HL-60/S4 treated with phorbol 12-myristate 13-acetate at 8.2 ng/mL for 4 days and 3 days (cell line): ENCODE results near the gene KIAA1191.
"Not testable (repeated sequence)": the region's sequence is repeated elsewhere in the genome, so short reads cannot be mapped to it uniquely, and the experiment has no call there.

ENCODE experiments used
- in situ Hi-C: fragments of 300-500 bp; cut with MboI; formaldehyde crosslinking; loops from 2 replicates; pipeline ENCODE4 v1.15.0; 2022; ENCODE audit warnings: low sequenced_read_pairs

KIAA1191 gene, protein sequence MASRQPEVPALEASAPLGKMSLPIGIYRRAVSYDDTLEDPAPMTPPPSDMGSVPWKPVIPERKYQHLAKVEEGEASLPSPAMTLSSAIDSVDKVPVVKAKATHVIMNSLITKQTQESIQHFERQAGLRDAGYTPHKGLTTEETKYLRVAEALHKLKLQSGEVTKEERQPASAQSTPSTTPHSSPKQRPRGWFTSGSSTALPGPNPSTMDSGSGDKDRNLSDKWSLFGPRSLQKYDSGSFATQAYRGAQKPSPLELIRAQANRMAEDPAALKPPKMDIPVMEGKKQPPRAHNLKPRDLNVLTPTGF

GRCh38 chr5:176361437-176362232, at the start of gene KIAA1191:
KIAA1191 (minus strand) TSS chr5:176361764; CDS start chr5:176359508, 2,256 bp downstream.
- in situ Hi-C loops: no loop called here

GRCh38 chr5:176410486-176411180, 49.1 kb upstream of the KIAA1191 start:
- in situ Hi-C loops: no loop called here

DNA sequence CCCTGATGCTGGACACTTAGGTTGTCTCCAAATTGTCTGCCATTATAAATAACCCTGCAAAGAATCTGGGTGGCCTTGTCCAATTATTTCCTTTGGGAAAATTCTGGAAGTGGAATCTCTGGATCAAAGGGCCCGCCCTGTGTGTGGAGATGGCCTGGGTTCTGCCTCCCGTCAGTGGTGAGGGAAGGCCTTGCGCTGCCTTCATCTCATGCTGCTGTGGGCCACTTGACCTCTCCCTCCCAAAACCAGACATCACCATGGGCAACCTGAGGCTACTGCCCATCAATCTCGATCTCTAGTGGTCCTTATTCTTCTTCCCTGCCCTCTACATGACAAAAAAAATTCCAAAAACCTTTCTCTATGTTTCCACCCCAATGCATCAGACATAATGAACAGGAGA, 48.2 kb upstream of the KIAA1191 start:
- in situ Hi-C loops: no loop called here

- in situ Hi-C loops: no loop called here
Observed at GRCh38 chr5:176408590-176408989, 47.0 kb upstream of the KIAA1191 start.

GRCh38 chr5:176408252-176408573, 46.6 kb upstream of the KIAA1191 start:
- in situ Hi-C loops: not testable (repeated sequence)

DNA sequence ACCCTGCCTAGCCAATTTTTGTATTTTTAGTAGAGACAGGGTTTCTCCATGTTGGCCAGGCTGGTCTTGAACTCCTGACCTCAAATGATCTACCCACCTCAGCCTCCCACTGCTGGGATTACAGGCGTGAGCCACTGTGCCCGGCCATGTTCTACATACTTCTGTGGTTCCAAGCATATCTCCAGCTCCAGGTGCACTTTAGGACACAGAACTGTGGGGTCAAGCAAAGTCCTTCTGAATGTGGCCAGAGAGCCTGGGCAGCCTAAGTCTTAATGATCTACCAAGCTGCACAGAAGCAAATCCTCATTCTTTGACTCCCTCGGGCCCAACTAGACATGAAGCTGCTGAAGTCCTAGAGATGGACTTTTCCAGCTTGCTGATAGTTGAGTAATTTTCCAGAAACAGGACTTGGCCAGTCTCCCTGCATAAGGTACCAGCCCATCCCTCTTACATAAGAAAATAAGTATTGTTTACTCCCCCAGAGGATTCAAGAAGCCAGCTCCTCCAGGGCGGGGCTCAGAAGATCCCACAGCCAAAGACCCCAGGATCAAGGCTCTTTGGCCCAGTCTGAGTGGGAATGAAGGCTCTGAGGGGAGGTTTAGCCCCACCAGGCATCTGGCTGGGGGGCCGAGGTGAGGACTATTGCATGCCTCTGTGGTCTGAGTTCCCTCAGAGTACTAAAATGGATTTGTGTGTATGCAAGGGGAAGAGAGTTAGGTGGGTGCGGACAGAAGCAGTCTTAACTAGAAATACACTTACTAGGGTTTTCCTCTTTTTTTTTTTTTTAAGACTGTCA, 46.1 kb upstream of the KIAA1191 start:
- in situ Hi-C loops: no loop called here

DNA sequence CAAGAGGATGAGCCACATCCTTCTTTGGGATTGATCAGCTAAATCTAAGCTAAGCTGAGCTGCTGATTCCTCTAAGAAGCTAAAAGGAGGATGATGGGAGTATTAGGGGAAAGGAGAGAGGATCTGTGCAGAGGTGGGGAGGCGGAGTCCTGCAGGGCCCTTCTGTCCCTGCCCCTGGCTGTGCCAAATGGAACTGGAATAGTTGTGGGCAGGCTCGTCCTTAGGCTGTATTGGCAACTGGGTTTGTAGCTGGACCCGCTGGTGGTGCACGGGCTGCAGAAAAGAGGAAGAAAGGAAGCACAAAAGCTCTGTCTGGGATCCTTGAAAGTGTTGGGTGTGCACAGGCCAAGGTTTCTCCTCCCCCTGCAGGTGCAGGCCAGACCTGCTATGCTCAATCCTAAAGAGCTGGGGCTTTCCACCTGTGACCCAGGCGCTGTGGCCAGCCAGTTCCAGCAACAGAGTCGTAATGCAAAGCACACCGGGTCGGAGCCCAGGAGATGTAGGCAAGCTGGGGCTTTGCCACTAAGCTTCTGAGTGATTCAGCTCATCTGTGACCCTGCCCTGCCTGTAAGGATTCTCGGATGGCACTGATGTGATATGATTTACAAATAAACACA, 45.0 kb upstream of the KIAA1191 start:
- in situ Hi-C loops: no loop called here

GRCh38 chr5:176405656-176406435, 44.3 kb upstream of the KIAA1191 start:
- in situ Hi-C loops: no loop called here

- in situ Hi-C loops: no loop called here
Observed at GRCh38 chr5:176401281-176402205, 40.0 kb upstream of the KIAA1191 start.

DNA sequence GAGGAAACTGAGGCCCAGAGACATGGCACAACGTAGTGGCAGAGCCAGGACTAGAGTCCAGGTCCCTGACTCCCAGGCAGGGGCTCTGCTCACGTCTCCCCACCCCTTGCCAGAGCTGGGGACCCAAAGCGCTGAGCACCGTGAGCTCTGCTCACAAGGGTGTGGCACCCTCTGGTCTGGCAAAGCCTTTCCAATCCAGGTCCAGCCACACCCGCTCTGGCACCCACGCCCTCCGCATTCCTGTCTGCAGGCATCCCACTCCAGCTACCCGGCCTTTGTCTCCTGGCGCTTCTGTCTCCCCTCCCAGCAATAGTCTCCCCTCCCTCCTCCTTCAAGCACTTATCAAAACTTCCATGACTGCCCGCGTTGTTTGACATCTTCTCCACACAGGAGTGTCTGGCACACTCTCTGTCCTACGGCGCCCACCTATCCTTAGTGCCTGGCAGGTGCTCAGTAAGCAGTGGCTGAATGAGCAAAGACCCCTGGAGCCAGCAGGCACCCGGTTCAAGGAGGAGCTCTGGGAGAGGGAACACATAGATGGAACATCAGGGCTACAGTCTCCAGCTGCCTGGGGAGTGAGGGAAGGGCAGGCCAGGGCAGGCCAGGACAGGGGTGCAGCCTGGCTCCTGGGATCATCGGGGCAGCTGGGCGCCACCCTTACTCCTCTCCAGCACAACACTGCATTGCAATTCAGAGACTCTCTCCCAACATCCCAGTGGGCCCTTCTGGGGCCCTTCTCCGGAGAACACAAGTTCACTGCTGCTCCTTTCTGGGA, 39.0 kb upstream of the KIAA1191 start:
- in situ Hi-C loops: no loop called here

DNA sequence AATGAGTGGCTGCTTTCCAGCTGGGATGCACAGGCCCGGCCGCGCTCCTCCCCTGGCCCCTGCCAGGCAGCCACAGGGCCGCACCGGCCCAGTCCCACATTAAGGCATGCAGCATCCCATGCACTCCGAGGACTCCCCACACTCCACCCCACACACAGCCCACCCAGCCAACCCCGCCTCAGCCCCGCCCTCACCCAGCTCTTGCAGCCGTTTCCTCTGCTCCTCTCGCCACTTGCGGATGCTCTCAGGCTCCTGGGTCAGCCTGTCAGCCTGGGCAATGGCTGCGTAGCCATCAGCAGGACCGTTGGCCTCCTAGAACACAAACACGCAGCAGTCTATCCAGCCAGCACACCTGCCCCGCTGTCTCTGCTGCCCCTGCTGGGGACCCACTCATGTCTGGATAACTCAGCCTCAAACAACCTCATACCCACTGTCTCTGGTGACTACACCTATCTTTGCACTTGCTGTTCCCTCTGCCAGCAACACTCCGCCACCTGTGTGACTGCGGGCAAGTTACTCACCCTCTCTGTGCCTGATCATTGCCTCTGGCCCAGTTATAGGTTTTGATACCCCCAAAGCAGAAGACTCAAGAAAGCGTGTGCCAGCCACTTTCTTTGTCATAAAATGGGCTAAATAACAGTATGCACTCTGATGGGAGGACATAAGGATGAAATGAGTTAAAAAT, 36.3 kb upstream of the KIAA1191 start:
- in situ Hi-C loops: no loop called here

DNA sequence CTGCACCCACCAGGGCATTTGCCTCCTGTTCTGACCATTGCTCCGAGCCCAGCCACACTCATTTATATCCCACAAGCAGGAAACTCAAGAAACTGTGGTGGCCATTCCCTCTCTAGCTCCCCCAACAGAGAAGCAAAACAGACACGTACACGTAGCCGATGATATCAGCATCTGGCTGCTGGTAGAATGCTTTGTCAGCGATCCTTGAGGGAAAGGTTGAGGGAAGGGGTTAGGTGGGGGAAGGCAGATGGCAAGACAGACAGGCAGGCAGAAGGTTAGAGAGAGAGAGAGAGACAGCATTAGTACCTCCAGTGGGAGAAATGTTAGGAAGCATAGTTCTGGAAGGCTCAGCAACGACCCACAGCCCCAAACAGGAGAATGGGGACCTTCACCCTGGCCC, 34.8 kb upstream of the KIAA1191 start:
- in situ Hi-C loops: no loop called here

- in situ Hi-C loops: no loop called here
Observed at GRCh38 chr5:176394881-176395675, 33.5 kb upstream of the KIAA1191 start.

- in situ Hi-C loops: no loop called here
Observed at GRCh38 chr5:176394096-176394495, 32.5 kb upstream of the KIAA1191 start.

DNA sequence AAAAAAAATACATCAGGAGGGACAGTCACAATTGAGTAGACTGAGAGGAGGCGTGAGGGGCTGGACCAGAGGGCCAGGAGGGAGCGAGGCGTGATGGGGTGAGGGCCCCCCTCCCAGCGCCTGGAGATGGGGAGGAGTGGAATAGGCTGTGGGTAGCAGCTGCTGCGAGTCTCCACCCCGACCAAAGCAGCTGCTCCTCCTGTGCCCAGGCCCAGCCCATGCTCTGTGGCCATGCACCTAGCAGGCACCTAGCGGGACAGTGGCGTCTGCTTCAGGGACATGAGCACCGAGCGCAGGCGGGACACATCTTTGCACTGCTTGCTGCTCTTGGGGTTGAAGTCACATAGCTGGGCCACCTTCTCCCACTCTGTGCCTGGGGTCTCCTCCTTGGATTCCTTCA, 31.0 kb upstream of the KIAA1191 start:
- in situ Hi-C loops: no loop called here

- in situ Hi-C loops: no loop called here
Observed at GRCh38 chr5:176391999-176392398, 30.4 kb upstream of the KIAA1191 start.

GRCh38 chr5:176391479-176391878, 29.9 kb upstream of the KIAA1191 start:
- in situ Hi-C loops: no loop called here
